ENCODE data around the gene GLRX. TPM values are rescaled to one million over a fixed set of nuclear protein-coding genes. Genes with fewer than 3 reads are reported as not detected.
"Not testable (repeated sequence)": the region's sequence is repeated elsewhere in the genome, so short reads cannot be mapped to it uniquely, and the experiment has no call there.

The GLRX gene
- total RNA-seq, 1 donor from 2014 or later, result 79.6 TPM

- H3K27me3 Mint-ChIP-seq (ENCODE audit: unreplicated experiment), result peaks cover 3% of the 10 kb centered on the region
- TF ChIP-seq, protein P1, sequence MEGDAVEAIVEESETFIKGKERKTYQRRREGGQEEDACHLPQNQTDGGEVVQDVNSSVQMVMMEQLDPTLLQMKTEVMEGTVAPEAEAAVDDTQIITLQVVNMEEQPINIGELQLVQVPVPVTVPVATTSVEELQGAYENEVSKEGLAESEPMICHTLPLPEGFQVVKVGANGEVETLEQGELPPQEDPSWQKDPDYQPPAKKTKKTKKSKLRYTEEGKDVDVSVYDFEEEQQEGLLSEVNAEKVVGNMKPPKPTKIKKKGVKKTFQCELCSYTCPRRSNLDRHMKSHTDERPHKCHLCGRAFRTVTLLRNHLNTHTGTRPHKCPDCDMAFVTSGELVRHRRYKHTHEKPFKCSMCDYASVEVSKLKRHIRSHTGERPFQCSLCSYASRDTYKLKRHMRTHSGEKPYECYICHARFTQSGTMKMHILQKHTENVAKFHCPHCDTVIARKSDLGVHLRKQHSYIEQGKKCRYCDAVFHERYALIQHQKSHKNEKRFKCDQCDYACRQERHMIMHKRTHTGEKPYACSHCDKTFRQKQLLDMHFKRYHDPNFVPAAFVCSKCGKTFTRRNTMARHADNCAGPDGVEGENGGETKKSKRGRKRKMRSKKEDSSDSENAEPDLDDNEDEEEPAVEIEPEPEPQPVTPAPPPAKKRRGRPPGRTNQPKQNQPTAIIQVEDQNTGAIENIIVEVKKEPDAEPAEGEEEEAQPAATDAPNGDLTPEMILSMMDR (IDR thresholded peaks at IDR 0.05; ENCODE audit: partially characterized antibody, unreplicated experiment), result no peak
- H3K9me3 Mint-ChIP-seq (ENCODE audit: unreplicated experiment), result peaks cover 3% of the 10 kb centered on the region
- no peaks in the 10 kb centered on the region for H3K4me1 Mint-ChIP-seq (ENCODE audit: low read depth, unreplicated experiment)
- no peak overlapping the region for H3K4me3 Mint-ChIP-seq (ENCODE audit: unreplicated experiment)
- peaks cover 10% of the 10 kb centered on the region for H3K36me3 Mint-ChIP-seq (ENCODE audit: unreplicated experiment)
- no peak overlapping the region for H3K27ac Mint-ChIP-seq (ENCODE audit: unreplicated experiment)
- no peak for DNase-seq
These were observed 17.1 kb upstream of the GLRX start for GRCh38 chr5:95839658-95840057.

DNA sequence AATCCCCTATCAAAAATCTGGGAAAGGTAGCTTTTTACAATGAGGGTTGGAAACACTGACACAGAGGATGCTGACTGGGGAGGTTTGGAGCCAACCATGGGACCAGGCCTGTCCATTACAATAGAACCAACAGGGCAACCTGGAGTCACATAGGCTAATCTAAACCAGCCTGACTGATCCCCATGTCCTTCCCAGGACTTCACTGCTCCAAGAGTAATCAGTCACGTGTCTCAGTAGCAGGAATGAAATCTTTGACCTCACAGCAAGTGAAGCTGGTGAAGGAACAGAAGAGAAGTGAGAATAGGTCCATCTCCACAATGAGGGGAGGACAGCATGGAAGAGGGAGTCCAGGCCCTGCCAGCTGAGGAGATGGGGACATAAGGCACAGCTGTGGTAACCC lies 16.0 kb upstream of the GLRX start:
- TF ChIP-seq, protein P1 (IDR thresholded peaks at IDR 0.05; ENCODE audit: partially characterized antibody, unreplicated experiment), result no peak
- H3K36me3 Mint-ChIP-seq (ENCODE audit: unreplicated experiment), result peaks cover 10% of the 10 kb centered on the region
- no peak overlapping the region for H3K4me3 Mint-ChIP-seq (ENCODE audit: unreplicated experiment)
- peaks cover 2% of the 10 kb centered on the region for H3K4me1 Mint-ChIP-seq (ENCODE audit: low read depth, unreplicated experiment)
- peaks cover 3% of the 10 kb centered on the region for H3K27me3 Mint-ChIP-seq (ENCODE audit: unreplicated experiment)
- DNase-seq, result no peak
- H3K9me3 Mint-ChIP-seq (ENCODE audit: unreplicated experiment), result peaks cover 3% of the 10 kb centered on the region
- no peak overlapping the region for H3K27ac Mint-ChIP-seq (ENCODE audit: unreplicated experiment)

DNA sequence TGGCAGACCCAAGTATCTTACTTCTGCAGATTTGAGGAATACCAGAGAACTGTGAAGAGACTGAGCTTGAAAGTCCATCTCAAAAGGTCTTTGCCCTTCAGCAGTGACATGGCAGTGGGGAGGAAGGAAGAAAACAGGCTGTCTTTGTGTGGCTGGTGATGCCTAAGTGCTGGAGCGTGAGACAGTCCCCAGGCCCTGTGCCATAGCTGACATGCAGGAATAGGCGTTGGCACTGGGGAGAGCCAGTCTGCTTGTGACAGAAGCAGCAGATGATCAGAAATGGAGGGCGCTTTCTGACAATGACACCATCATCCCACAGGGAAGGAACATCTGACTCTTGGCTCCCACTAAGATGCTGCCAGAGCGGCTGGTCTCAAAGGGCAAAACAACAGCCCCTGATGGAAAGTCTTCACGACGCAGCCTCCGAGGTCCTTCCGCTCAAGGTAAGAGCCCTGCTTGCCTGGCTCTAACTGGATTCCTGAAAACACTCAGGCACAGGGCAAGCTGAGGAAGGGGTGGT lies 15.5 kb upstream of the GLRX start:
- no peak overlapping the region for H3K4me3 Mint-ChIP-seq (ENCODE audit: unreplicated experiment)
- DNase-seq, result no peak
- peaks cover 3% of the 10 kb centered on the region for H3K9me3 Mint-ChIP-seq (ENCODE audit: unreplicated experiment)
- peaks cover 3% of the 10 kb centered on the region for H3K27me3 Mint-ChIP-seq (ENCODE audit: unreplicated experiment)
- TF ChIP-seq, protein P1 (IDR thresholded peaks at IDR 0.05; ENCODE audit: partially characterized antibody, unreplicated experiment), result no peak
- no peak overlapping the region for H3K27ac Mint-ChIP-seq (ENCODE audit: unreplicated experiment)
- peaks cover 2% of the 10 kb centered on the region for H3K4me1 Mint-ChIP-seq (ENCODE audit: low read depth, unreplicated experiment)
- H3K36me3 Mint-ChIP-seq (ENCODE audit: unreplicated experiment), result peaks cover 10% of the 10 kb centered on the region

GRCh38 chr5:95837492-95837891 lies 15.0 kb upstream of the GLRX start:
- peaks cover 3% of the 10 kb centered on the region for H3K9me3 Mint-ChIP-seq (ENCODE audit: unreplicated experiment)
- no peak overlapping the region for H3K4me3 Mint-ChIP-seq (ENCODE audit: unreplicated experiment)
- peaks cover 3% of the 10 kb centered on the region for H3K27me3 Mint-ChIP-seq (ENCODE audit: unreplicated experiment)
- DNase-seq, result no peak
- H3K4me1 Mint-ChIP-seq (ENCODE audit: low read depth, unreplicated experiment), result peaks cover 2% of the 10 kb centered on the region
- peaks cover 7% of the 10 kb centered on the region for H3K36me3 Mint-ChIP-seq (ENCODE audit: unreplicated experiment)
- TF ChIP-seq, protein P1 (IDR thresholded peaks at IDR 0.05; ENCODE audit: partially characterized antibody, unreplicated experiment), result no peak
- no peak overlapping the region for H3K27ac Mint-ChIP-seq (ENCODE audit: unreplicated experiment)

GRCh38 chr5:95836971-95837370 lies 14.4 kb upstream of the GLRX start:
- H3K27me3 Mint-ChIP-seq (ENCODE audit: unreplicated experiment); H3K4me1 Mint-ChIP-seq (ENCODE audit: low read depth, unreplicated experiment); H3K36me3 Mint-ChIP-seq (ENCODE audit: unreplicated experiment); DNase-seq; H3K4me3 Mint-ChIP-seq (ENCODE audit: unreplicated experiment); H3K9me3 Mint-ChIP-seq (ENCODE audit: unreplicated experiment); H3K27ac Mint-ChIP-seq (ENCODE audit: unreplicated experiment): not testable (repeated sequence)

All from glutamatergic neuron (in vitro differentiated cells).